A549 (cell line): Measurements from ENCODE around the gene DMXL2.

Experiments used
- CHD2 ChIP-seq: fragments of 150-350 bp; IDR thresholded peaks from 2 replicates; pipeline ENCODE4 v1.6.1; 2014; ENCODE audit warnings: low read length; ENCODE audit not compliant: partially characterized antibody
- HEYL ChIP-seq: fragments of 250-450 bp; sonication (Bioruptor Pico); IDR thresholded peaks from 2 replicates; pipeline ENCODE4 v1.8.0; 2021; ENCODE audit warnings: mild to moderate bottlenecking, moderate library complexity
- POLR2A ChIP-seq: IDR thresholded peaks from 2 replicates; pipeline ENCODE4 v1.6.1; 2012; ENCODE audit warnings: mild to moderate bottlenecking, low read length
- RFX5 ChIP-seq: fragments of 450-650 bp; IDR thresholded peaks from 2 replicates; pipeline ENCODE4 v1.7.1; 2014; ENCODE audit warnings: antibody characterized with exemption, mild to moderate bottlenecking, moderate library complexity
- TF ChIP-seq, protein P1 (sequence below): fragments of >200 bp; sonication (Bioruptor Twin); formaldehyde crosslinking; IDR thresholded peaks from 3 replicates; pipeline ENCODE4 v1.5.1; 2016

DNA sequence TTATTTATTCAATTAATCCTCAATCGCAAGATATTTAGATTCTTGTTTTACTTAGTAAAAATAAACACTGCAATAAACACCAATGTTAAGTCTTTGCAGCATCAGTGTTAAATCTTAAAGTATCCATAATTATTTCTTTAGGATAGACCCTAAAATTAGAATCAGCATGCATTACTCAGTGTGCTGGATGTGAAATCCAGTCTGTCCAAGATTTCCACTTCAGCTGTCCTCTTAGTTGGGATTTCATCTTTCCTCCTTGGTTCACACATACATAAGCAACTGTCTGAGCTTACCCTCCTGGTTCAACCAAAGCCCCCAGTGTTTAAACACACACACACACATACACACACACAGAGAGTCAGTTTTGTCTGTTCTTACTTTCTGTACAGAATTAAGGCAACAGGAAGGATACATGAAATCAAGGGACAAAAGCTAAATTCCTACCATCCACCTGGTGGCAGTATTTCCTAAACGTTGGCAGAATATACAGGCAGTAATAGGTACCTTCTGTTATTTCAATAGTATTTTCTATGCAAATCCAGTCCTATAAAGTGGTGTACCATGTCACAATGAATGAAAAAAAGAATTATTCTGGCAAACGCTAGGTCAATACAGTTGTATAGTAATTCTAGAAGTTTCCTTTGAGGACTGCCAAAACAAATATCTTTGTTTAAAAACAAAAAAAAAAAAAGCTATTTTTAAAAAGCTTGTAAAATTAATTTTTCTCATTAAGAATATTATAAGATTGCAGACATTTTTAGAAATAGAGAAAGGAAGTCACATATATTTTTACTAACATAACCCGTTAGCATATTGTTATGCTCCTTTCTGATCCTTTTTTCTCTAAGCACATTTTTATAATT lies 27.3 kb upstream of the DMXL2 start:
- TF ChIP-seq RFX5 (no peak), CHD2 (no peak), POLR2A (no peak), HEYL (CRISPR knock-in tag) (no peak)
- TF ChIP-seq, protein P1, sequence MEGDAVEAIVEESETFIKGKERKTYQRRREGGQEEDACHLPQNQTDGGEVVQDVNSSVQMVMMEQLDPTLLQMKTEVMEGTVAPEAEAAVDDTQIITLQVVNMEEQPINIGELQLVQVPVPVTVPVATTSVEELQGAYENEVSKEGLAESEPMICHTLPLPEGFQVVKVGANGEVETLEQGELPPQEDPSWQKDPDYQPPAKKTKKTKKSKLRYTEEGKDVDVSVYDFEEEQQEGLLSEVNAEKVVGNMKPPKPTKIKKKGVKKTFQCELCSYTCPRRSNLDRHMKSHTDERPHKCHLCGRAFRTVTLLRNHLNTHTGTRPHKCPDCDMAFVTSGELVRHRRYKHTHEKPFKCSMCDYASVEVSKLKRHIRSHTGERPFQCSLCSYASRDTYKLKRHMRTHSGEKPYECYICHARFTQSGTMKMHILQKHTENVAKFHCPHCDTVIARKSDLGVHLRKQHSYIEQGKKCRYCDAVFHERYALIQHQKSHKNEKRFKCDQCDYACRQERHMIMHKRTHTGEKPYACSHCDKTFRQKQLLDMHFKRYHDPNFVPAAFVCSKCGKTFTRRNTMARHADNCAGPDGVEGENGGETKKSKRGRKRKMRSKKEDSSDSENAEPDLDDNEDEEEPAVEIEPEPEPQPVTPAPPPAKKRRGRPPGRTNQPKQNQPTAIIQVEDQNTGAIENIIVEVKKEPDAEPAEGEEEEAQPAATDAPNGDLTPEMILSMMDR, result peak; percentile 98
